CD4-positive, alpha-beta T cell treated with Interleukin-21 for 1 hour (primary cell): ENCODE data around the gene POLR1B.
A peak's percentile ranks its signal among the peaks of the same experiment; 100 is the strongest.
"Not testable (repeated sequence)": the region's sequence is repeated elsewhere in the genome, so short reads cannot be mapped to it uniquely, and the experiment has no call there.

ENCODE experiments used
- DNase-seq: peaks from one replicate; pipeline ENCODE4 v3.0.0-alpha.2; 2020

POLR1B gene

DNA sequence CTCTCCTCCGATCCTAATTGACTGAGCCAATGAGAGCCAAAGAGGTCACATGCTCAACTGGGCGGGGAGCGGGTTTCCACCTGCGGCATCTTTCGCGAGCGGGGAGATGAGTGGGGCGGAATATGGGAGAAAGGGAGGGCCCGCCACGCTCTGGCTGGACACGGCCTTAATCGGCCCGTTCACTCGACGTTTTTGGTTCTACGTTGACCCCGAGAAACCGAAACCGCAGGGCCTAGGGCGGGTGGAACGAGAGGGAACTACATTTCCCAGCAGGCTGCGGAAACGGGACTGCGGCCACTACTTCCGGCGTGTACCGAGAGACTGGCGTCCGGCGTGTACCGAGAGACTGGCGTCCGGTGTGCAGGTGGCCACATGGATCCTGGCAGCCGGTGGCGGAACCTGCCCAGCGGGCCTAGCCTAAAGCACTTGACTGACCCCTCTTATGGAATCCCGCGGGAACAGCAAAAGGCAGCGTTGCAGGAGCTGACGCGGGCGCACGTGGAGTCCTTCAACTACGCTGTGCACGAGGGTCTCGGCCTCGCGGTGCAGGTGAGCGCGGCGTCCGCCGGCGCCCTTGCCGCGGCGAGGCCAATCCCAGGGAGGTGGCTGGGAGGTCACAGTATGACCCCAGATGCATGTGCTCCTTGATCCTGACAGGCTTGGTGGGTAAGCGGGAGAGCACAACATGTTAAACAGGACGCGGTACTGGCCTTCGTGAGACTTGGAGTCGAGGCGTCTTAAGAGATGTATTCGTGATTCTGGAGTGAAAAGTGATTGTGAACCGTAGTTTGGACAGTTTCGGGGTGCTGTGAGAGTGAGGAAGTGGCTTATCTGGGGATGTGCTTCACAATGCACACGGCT lies at the start of gene POLR1B:
POLR1B (plus strand) TSS at position 343 of the 861 bp plus-strand sequence; CDS start at position 373, 30 bp downstream.
- peak; percentile 77 for DNase-seq

DNA sequence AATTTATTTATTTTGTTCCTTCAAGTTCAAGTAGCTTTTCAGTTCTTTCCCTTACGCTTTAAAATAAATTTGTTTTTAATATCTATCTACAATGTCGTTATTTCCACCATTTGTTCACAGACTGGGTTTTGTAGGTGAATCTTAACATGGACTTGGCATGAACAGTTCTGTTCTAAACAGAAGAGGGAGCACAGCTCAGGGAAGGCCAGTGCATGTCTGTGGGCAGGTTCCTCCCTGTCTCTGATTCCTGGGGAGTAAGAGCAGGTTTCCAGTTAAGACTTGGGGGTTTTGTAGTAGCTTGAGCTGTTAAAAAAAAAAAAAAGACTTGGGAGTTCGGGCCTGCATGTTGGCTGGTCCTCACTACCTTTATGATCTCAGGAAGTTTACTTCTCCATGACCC lies 49.2 kb upstream of the POLR1B start:
- no peak for DNase-seq

DNA sequence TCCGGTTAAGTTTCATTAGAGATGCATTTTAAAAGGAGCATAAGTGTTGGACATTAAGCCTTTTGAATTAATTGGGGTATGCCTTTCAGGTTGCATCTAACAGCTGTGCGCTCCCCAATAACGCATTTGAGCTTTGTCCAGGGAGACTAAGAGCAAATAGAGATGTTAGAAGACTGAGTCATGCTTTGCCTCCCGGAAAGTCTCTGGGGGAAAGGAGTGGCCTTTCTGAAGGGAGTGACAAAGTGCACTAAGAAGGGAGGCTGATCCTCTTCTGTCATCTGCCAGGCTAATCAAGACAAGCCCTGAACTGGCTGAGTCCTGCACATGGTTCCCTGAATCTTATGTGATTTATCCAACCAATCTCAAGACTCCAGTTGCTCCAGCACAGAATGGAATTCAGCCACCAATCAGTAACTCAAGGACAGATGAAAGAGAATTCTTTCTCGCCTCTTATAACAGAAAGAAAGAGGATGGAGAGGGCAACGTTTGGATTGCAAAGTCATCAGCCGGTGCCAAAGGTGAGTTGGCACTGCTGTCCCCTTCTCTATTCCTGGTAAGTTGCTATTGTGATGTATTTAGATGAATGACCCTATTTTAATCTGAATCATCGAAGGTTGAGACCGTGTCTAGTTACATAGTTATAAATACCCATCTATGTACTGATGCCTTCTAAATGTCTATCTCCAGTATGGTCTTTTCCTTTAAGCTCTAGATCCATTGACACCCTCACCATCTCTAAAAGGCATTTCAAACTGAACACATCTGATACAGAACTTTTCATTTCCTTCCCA lies 48.2 kb upstream of the POLR1B start:
- DNase-seq, result no peak

DNA sequence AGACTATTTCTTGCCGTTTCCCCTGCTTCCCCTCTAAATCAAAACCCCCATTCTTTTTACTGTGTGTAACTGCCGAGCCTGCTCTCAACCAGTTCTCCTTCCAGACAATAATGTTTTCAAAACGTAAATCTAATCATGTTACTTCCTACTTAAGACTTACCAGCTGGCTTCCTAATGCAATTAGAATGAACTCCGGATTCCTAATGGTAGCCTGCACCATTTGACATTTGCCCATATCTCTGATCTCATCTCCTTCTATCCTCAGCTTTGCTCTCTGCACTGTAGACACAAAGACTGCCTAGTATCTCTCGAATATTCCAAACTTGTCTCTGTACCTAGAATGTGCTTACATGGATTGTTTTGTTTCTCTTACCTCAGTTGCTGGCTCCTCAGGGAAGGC lies 47.4 kb upstream of the POLR1B start:
- no peak for DNase-seq

DNA sequence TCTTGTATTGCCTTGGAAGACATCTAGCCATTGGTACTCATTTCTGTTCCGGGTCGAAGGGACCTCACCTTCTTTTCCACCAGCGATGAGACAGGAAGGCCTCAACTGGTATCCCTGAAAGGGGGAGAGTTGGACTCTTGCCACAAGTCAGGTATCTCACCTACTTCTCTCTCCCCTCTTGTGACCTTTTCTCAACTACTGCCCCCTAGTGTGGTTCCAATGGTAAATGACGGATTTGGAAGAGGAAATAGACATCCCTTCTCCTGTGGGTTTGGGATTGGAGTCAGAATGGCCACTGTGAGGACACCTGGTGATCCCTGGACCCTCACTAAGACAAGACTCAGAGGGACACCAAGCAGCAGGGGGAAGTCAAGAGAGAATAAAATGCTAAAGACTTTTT lies 46.4 kb upstream of the POLR1B start:
- DNase-seq, result not testable (repeated sequence)

DNA sequence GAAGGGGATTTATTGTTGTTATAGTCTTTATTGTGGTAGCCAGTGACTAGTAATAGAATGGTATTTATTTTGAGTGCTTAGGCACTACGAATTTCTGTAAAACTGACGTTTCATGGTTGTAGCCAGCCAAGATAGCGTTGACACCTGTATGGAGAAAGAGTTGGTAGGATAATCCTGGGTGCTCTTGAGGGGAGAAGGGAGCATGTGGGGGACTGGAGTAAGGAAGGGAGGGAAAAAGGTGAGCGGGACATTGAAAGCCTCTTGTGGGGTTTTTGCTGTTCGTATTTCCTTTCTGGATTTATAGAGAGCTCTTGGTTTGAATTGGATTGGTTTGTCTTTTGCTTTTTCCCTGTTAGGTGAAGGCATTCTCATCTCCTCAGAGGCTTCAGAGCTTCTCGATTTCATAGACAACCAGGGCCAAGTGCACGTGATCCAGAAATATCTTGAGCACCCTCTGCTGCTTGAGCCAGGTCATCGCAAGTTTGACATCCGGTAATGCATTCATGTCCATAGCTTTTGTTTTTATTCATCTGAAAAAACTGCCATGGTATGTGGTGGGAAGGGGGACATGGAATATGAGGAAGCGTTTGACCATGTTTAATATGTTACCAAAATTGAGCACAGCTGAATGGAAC lies 41.3 kb upstream of the POLR1B start:
- DNase-seq, result peak; percentile 59

GRCh38 chr2:112509239-112509998 lies 32.8 kb upstream of the POLR1B start:
- DNase-seq, result not testable (repeated sequence)

DNA sequence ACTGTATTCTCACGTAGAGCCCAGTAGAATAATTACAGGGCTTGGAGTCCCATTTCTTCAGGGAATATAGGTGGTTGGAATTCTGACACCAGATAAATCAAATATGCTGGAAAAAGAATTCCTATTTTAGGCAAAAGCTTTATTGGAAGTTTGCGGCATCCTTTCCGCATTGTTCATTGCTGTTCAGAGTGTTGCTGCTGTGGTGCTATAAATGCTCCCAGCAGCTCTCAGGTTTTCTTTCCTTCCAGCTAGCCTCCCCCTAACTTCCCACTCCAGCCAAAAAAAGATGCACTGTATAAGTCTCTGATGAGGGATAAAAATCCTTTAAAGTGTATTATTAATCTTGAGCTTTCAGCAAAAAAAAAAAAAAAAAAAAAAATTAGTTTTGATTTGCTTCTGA lies 25.5 kb upstream of the POLR1B start:
- DNase-seq, result no peak

- no peak for DNase-seq
Observed at GRCh38 chr2:112518807-112519206, 23.5 kb upstream of the POLR1B start.

GRCh38 chr2:112519506-112519905 lies 22.8 kb upstream of the POLR1B start:
- DNase-seq, result no peak

- DNase-seq, result no peak
Observed at GRCh38 chr2:112520234-112520783, 22.0 kb upstream of the POLR1B start.

DNA sequence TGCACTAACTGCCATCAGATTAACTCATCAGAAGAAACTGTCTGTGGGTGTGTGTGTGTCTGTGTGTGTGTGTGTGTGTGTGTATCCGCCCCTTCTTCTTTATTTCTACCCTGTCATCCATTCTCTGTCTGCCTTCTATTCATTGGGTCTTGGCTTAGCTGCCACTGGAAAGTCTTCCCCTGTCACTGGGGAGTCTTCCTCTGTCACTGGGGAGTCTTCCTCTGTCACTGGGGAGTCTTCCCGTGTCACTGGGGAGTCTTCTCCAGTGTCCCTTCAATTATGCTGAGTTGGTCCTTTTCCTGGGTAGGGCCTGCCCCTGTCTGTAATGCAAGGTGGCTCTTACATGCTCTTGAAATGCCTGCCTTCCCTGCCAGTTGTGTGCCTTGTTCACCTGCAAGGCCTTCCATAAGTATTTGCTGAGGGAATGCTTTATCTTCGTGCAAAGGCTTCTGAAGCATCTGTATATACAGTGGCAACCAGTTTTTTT lies 18.9 kb upstream of the POLR1B start:
- no peak for DNase-seq

- DNase-seq, result not testable (repeated sequence)
Observed at GRCh38 chr2:112524276-112524675, 18.0 kb upstream of the POLR1B start.

- no peak for DNase-seq
Observed at GRCh38 chr2:112528541-112528940, 13.7 kb upstream of the POLR1B start.

DNA sequence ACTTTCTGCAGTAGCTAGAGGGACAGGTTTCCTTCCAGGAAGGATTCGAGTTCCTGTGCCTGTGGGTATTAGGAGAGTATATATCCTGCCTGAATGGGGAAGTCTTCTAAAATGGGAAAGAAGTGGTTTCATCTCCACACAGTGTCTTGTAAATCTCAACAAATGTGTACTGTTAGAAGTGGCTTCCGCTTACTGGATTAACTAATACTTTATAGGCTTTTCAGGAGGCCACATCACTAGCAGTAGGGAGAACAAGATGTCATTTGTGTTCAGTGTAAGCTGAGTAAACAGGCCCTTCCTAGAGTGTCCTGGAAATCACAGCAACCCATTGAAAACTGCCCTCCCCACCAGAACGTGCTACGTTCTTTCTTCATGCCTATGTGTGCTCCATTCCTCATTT lies 12.5 kb upstream of the POLR1B start:
- no peak for DNase-seq

DNA sequence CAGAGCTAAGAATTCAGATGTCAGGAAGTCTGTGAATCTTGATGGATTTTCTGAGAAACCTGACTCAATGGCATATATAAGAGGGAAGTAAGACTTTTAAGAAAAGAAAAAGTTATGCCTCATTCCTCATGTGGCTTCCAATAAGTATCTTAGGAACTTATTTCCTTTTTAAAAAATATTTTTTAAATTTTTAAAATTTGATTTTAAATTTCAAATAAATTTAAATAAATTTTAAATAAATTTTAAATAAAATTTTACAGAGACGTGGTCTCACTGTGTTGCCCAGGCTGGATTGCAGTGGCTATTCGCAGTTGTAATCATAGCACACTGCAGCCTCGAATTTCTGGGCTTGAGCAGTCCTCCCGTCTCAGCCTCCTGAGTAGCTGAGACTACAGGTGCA lies 11.5 kb upstream of the POLR1B start:
- no peak for DNase-seq

GRCh38 chr2:112534826-112535225 lies 7.4 kb upstream of the POLR1B start:
- DNase-seq, result no peak

- DNase-seq, result not testable (repeated sequence)
Observed at GRCh38 chr2:112536665-112537064, 5.6 kb upstream of the POLR1B start.

DNA sequence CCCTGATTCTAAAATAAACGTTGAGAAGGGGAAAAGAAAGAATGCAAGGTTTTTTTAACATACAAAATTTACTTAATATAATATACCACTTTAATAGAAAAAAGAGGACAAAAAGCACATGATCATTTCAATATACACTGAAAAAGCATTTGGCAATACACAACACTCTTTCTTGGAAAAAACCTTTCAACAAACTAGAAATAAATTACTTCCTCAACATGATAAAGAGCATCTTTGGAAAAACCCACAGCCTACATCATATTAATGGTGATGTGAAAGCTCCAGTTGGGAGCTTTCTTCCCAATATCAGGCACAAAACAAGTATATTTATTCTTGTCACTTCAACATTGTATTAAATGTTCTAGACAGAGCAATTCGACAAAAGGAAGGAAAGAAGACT lies 3.0 kb upstream of the POLR1B start:
- no peak for DNase-seq

DNA sequence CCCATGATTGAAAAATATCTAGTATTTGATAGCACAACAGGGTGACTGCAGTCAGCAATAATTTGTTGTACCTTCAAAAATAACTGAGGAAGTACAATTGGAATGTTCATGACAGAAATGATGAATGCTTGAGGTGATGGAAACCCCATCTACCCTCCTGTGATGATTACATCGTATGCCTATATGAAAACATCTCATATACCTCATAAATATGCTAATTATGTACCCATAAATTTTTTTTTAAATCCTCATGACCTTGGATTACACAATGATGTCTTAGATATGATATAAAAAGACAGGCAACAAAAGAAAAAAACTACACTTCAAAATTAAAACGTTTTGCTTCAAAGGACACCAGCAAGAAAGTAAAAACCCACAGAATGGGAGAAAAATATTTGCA lies 1.4 kb upstream of the POLR1B start:
- no peak for DNase-seq

GRCh38 chr2:112541315-112542122 lies 746 bp upstream of the POLR1B start:
- DNase-seq, result peak; percentile 17
